ENCODE measurements around the gene SYCN.

The SYCN gene

GRCh38 chr19:39170386-39171231 is 33.5 kb downstream of the SYCN start:
- H3K27me3 ChIP-seq (ENCODE audit: insufficient read depth, low read length), result no peaks in the 10 kb centered on the region
- peaks cover 30% of the 10 kb centered on the region for H3K36me3 ChIP-seq (ENCODE audit: insufficient read depth, low read length)

GRCh38 chr19:39169143-39169810 is 34.8 kb downstream of the SYCN start:
- H3K4me1 ChIP-seq (ENCODE audit: insufficient read depth, low read length), result no peaks in the 10 kb centered on the region
- no peak overlapping the region for H3K4me3 ChIP-seq (ENCODE audit: low read length)
- H3K27me3 ChIP-seq (ENCODE audit: insufficient read depth, low read length), result no peaks in the 10 kb centered on the region
- H3K36me3 ChIP-seq (ENCODE audit: insufficient read depth, low read length), result peaks cover 20% of the 10 kb centered on the region
- no peaks in the 10 kb centered on the region for H3K9me3 ChIP-seq (ENCODE audit: low read length)
- H2AFZ ChIP-seq (ENCODE audit: low read depth, low read length), result no peak overlapping the region

More at GRCh38 chr19:39170386-39171231, 33.5 kb downstream of the SYCN start:
- H3K4me3 ChIP-seq (ENCODE audit: low read length), result no peak overlapping the region
- H3K9me3 ChIP-seq (ENCODE audit: low read length), result no peaks in the 10 kb centered on the region
- H3K4me1 ChIP-seq (ENCODE audit: insufficient read depth, low read length), result no peaks in the 10 kb centered on the region
- H2AFZ ChIP-seq (ENCODE audit: low read depth, low read length), result no peak overlapping the region

GRCh38 chr19:39168258-39169142 is 35.6 kb downstream of the SYCN start:
- Histone ChIP-seq H2AFZ (ENCODE audit: low read depth, low read length) (no peak overlapping the region), H3K4me3 (ENCODE audit: low read length) (no peak overlapping the region), H3K4me1 (ENCODE audit: insufficient read depth, low read length) (no peaks in the 10 kb centered on the region), H3K36me3 (ENCODE audit: insufficient read depth, low read length) (peaks cover 13% of the 10 kb centered on the region), H3K27me3 (ENCODE audit: insufficient read depth, low read length) (no peaks in the 10 kb centered on the region), H3K9me3 (ENCODE audit: low read length) (no peaks in the 10 kb centered on the region)

- Histone ChIP-seq H2AFZ (ENCODE audit: low read depth, low read length) (no peak overlapping the region), H3K4me3 (ENCODE audit: low read length) (no peak overlapping the region), H3K27me3 (ENCODE audit: insufficient read depth, low read length) (no peaks in the 10 kb centered on the region), H3K36me3 (ENCODE audit: insufficient read depth, low read length) (peaks cover 7% of the 10 kb centered on the region), H3K4me1 (ENCODE audit: insufficient read depth, low read length) (peaks cover 4% of the 10 kb centered on the region), H3K9me3 (ENCODE audit: low read length) (no peaks in the 10 kb centered on the region)
Observed at GRCh38 chr19:39167461-39168257, 36.4 kb downstream of the SYCN start.

GRCh38 chr19:39166571-39167391 is 37.3 kb downstream of the SYCN start:
- Histone ChIP-seq H3K4me1 (ENCODE audit: insufficient read depth, low read length) (peaks cover 4% of the 10 kb centered on the region), H3K4me3 (ENCODE audit: low read length) (no peak overlapping the region), H3K27me3 (ENCODE audit: insufficient read depth, low read length) (no peaks in the 10 kb centered on the region), H3K9me3 (ENCODE audit: low read length) (no peaks in the 10 kb centered on the region), H2AFZ (ENCODE audit: low read depth, low read length) (no peak overlapping the region), H3K36me3 (ENCODE audit: insufficient read depth, low read length) (peaks cover 7% of the 10 kb centered on the region)

- no peaks in the 10 kb centered on the region for H3K27me3 ChIP-seq (ENCODE audit: insufficient read depth, low read length)
- peaks cover 4% of the 10 kb centered on the region for H3K4me1 ChIP-seq (ENCODE audit: insufficient read depth, low read length)
- H3K9me3 ChIP-seq (ENCODE audit: low read length), result no peaks in the 10 kb centered on the region
- H2AFZ ChIP-seq (ENCODE audit: low read depth, low read length), result no peak overlapping the region
- H3K4me3 ChIP-seq (ENCODE audit: low read length), result no peak overlapping the region
- peaks cover 4% of the 10 kb centered on the region for H3K36me3 ChIP-seq (ENCODE audit: insufficient read depth, low read length)
Observed at GRCh38 chr19:39165857-39166256, 38.2 kb downstream of the SYCN start.

GRCh38 chr19:39164289-39164688 is 39.8 kb downstream of the SYCN start:
- no peaks in the 10 kb centered on the region for H3K9me3 ChIP-seq (ENCODE audit: low read length)
- no peak overlapping the region for H2AFZ ChIP-seq (ENCODE audit: low read depth, low read length)
- H3K4me3 ChIP-seq (ENCODE audit: low read length), result no peak overlapping the region

GRCh38 chr19:39163621-39164020 is 40.4 kb downstream of the SYCN start:
- Histone ChIP-seq H3K36me3 (ENCODE audit: insufficient read depth, low read length) (no peaks in the 10 kb centered on the region), H3K4me3 (ENCODE audit: low read length) (no peak overlapping the region), H3K4me1 (ENCODE audit: insufficient read depth, low read length) (peaks cover 4% of the 10 kb centered on the region), H3K9me3 (ENCODE audit: low read length) (no peaks in the 10 kb centered on the region), H3K27me3 (ENCODE audit: insufficient read depth, low read length) (no peaks in the 10 kb centered on the region), H2AFZ (ENCODE audit: low read depth, low read length) (no peak overlapping the region)

More at GRCh38 chr19:39164289-39164688, 39.8 kb downstream of the SYCN start:
- peaks cover 4% of the 10 kb centered on the region for H3K4me1 ChIP-seq (ENCODE audit: insufficient read depth, low read length)
- H3K36me3 ChIP-seq (ENCODE audit: insufficient read depth, low read length), result no peaks in the 10 kb centered on the region
- H3K27me3 ChIP-seq (ENCODE audit: insufficient read depth, low read length), result no peaks in the 10 kb centered on the region

- Histone ChIP-seq H3K4me1 (ENCODE audit: insufficient read depth, low read length) (peaks cover 4% of the 10 kb centered on the region), H2AFZ (ENCODE audit: low read depth, low read length) (no peak overlapping the region), H3K4me3 (ENCODE audit: low read length) (no peak overlapping the region), H3K27me3 (ENCODE audit: insufficient read depth, low read length) (no peaks in the 10 kb centered on the region), H3K36me3 (ENCODE audit: insufficient read depth, low read length) (no peaks in the 10 kb centered on the region), H3K9me3 (ENCODE audit: low read length) (no peaks in the 10 kb centered on the region)
Observed at GRCh38 chr19:39162441-39163043, 41.5 kb downstream of the SYCN start.

GRCh38 chr19:39160889-39161672 is 43.0 kb downstream of the SYCN start:
- H3K9me3 ChIP-seq (ENCODE audit: low read length), result no peaks in the 10 kb centered on the region
- H3K4me1 ChIP-seq (ENCODE audit: insufficient read depth, low read length), result peaks cover 4% of the 10 kb centered on the region
- no peak overlapping the region for H3K4me3 ChIP-seq (ENCODE audit: low read length)
- no peaks in the 10 kb centered on the region for H3K36me3 ChIP-seq (ENCODE audit: insufficient read depth, low read length)
- no peak overlapping the region for H2AFZ ChIP-seq (ENCODE audit: low read depth, low read length)
- H3K27me3 ChIP-seq (ENCODE audit: insufficient read depth, low read length), result no peaks in the 10 kb centered on the region

- peaks cover 4% of the 10 kb centered on the region for H3K4me1 ChIP-seq (ENCODE audit: insufficient read depth, low read length)
- no peaks in the 10 kb centered on the region for H3K36me3 ChIP-seq (ENCODE audit: insufficient read depth, low read length)
- H3K9me3 ChIP-seq (ENCODE audit: low read length), result no peaks in the 10 kb centered on the region
- no peak overlapping the region for H2AFZ ChIP-seq (ENCODE audit: low read depth, low read length)
- no peak overlapping the region for H3K4me3 ChIP-seq (ENCODE audit: low read length)
- no peaks in the 10 kb centered on the region for H3K27me3 ChIP-seq (ENCODE audit: insufficient read depth, low read length)
Observed at GRCh38 chr19:39160523-39160861, 43.6 kb downstream of the SYCN start.
